Sigmoid colon (tissue), 4 donors: Measurements from ENCODE around the gene PCDHGA6.

Experiments
- CTCF ChIP-seq, 4 experiments: fragments of 450-650 bp in 3 of 4; fragments of 200-600 bp in 1 of 4; IDR thresholded peaks; one replicate each; pipeline ENCODE4 v1.5.1; 2016 to 2019; ENCODE audit warnings: antibody characterized with exemption in 4 of 4, mild to moderate bottlenecking in 3 of 4, moderate library complexity in 2 of 4
- EP300 ChIP-seq, 4 donors: sonication (generic); formaldehyde crosslinking; IDR thresholded peaks; one replicate each; pipeline ENCODE4 v1.6.1; 2017; ENCODE audit warnings: antibody characterized with exemption in 4 of 4
- POLR2A ChIP-seq, 2 donors: fragments of 450-650 bp; IDR thresholded peaks; one replicate each; pipeline ENCODE4 v1.6.1; 2016; ENCODE audit warnings: antibody characterized with exemption in 2 of 2, mild to moderate bottlenecking in 2 of 2, moderate library complexity in 2 of 2
- POLR2AphosphoS5 ChIP-seq, 4 donors: sonication (generic); formaldehyde crosslinking; IDR thresholded peaks; one replicate each; pipeline ENCODE4 v1.6.1; 2017; ENCODE audit warnings: antibody characterized with exemption in 4 of 4

GRCh38 chr5:141413540-141414069 is 39.9 kb downstream of the PCDHGA6 start:
- no peak for TF ChIP-seq CTCF (IDR thresholded peaks at IDR 0.05)
- no peak for TF ChIP-seq POLR2AphosphoS5 (IDR thresholded peaks at IDR 0.05)
- no peak for TF ChIP-seq POLR2A (IDR thresholded peaks at IDR 0.05)
- TF ChIP-seq EP300 (IDR thresholded peaks at IDR 0.05) = no peak
